HUES48 (cell line): ENCODE measurements around the gene DLG2.

Experiments used
- H3K27ac ChIP-seq: one replicate; pipeline ENCODE4 v1.7.0; 2013; ENCODE audit warnings: low read depth, low read length, inconsistent platforms
- H3K27me3 ChIP-seq: 2 replicates; pipeline ENCODE4 v1.6.1; 2013; ENCODE audit warnings: mild to moderate bottlenecking, low read length; ENCODE audit not compliant: control insufficient read depth, insufficient read depth
- H3K36me3 ChIP-seq: 2 replicates; pipeline ENCODE4 v1.6.1; 2013; ENCODE audit warnings: low read length; ENCODE audit not compliant: control insufficient read depth, insufficient read depth
- H3K4me1 ChIP-seq: 2 replicates; pipeline ENCODE4 v1.6.1; 2013; ENCODE audit warnings: mild to moderate bottlenecking, low read length; ENCODE audit not compliant: control insufficient read depth, insufficient read depth
- H3K4me3 ChIP-seq: 2 replicates; pipeline ENCODE4 v1.5.1; 2013; ENCODE audit warnings: mild to moderate bottlenecking, low read depth, low read length
- H3K9ac ChIP-seq: 2 replicates; pipeline ENCODE4 v1.6.1; 2013; ENCODE audit warnings: mild to moderate bottlenecking, low read depth, low read length, moderate library complexity
- H3K9me3 ChIP-seq: 2 replicates; pipeline ENCODE4 v1.6.1; 2013; ENCODE audit warnings: low read length; ENCODE audit not compliant: control insufficient read depth, insufficient read depth

Gene DLG2

DNA sequence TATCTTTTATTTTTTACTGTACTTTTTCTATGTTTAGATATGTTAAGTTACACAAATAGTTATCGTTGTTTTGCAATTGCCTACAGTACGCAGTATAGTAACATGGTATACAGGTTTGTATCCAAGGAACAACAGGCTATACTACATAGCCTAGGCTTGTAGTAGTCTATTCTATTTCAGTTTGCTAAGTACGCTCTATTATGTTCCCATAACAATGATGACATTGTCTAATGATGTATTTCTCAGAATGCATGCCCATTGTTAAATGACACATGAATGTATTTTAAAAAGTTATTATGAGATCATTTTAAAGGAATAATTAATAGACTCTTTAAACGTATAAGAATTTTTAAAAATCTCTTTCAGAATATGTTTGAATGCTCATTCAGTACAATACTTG is 1644.3 kb downstream of the DLG2 start:
- H3K36me3 ChIP-seq: no peaks in the 10 kb centered on the region
- peaks cover 5% of the 10 kb centered on the region; the same call in 1 of the 2 replicates for H3K4me1 ChIP-seq
- H3K9me3 ChIP-seq: no peaks in the 10 kb centered on the region

DNA sequence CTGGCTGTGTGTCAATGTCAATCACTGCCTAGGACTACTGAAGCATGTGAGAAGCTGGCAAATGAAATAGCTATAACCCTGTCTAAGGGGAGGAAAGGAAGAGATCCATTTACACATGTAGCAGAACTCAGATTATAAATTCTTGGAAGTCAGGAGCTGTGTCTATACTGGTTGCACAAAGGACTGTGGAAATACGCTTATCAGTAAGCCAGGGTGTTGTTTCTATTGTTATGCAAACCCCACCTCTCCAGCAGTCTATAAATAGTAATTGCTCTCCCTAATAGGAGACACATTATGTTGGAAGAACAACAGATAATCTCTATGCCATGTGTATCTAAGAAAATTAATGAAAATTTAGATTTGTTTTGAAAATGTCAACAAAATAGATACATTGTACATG is 1647.6 kb downstream of the DLG2 start:
- Histone ChIP-seq H3K27me3 (no peaks in the 10 kb centered on the region), H3K4me3 (no peak overlapping the region), H3K4me1 (peaks cover 5% of the 10 kb centered on the region; the same call in 1 of the 2 replicates), H3K9ac (no peak overlapping the region), H3K36me3 (no peaks in the 10 kb centered on the region), H3K9me3 (no peaks in the 10 kb centered on the region), H3K27ac (no peak overlapping the region)

More for the DNA sequence above, 1644.3 kb downstream of the DLG2 start:
- H3K27ac ChIP-seq: no peak overlapping the region
- H3K9ac ChIP-seq: no peak overlapping the region
- no peaks in the 10 kb centered on the region for H3K27me3 ChIP-seq
- H3K4me3 ChIP-seq: no peak overlapping the region

DNA sequence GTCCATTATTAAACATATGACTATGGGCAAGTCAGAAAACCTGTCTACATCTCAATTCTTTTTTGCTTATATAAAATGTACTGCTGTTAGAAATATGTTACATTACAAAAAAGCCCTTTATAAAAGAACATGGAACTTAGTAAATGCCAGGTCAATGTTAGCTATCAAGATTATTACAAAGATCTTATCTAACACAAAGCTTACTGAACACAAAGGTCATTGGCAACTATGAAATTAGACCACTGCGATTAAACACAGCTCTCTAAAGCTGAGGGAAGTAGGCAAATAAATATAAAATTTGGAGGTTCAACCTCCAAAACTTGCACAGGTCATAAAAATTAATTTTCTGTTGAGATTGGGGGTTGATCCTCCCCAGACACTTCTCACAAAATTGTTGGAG is 1648.2 kb downstream of the DLG2 start:
- Histone ChIP-seq H3K27ac (no peak overlapping the region), H3K9ac (no peak overlapping the region), H3K36me3 (no peaks in the 10 kb centered on the region)

DNA sequence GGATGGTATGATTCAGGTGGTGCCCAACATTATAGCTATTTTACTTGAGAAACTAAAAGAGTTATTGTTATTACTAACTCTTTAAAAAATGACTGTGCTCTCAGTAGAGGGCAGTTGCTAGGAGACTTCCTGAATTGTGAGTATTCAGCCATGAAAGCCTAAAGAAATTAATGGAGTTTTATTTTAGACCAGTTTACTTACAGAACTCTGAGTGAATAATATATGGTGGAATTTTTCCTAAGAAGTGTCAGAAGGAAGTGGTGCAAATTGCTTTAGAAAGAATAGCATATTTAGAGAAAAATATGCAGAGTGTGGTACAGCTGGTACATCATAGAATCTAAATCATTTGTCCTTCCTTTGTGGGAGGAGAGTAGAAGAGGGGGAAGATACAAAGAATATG is 1651.1 kb downstream of the DLG2 start:
- Histone ChIP-seq H3K27ac (no peak overlapping the region), H3K4me3 (no peak overlapping the region), H3K9ac (no peak overlapping the region), H3K9me3 (no peaks in the 10 kb centered on the region), H3K4me1 (peaks cover 5% of the 10 kb centered on the region; the same call in 1 of the 2 replicates), H3K36me3 (no peaks in the 10 kb centered on the region), H3K27me3 (no peaks in the 10 kb centered on the region)

More for the DNA sequence above, 1648.2 kb downstream of the DLG2 start:
- Histone ChIP-seq H3K4me1 (peaks cover 5% of the 10 kb centered on the region; the same call in 1 of the 2 replicates), H3K9me3 (no peaks in the 10 kb centered on the region), H3K27me3 (no peaks in the 10 kb centered on the region), H3K4me3 (no peak overlapping the region)

DNA sequence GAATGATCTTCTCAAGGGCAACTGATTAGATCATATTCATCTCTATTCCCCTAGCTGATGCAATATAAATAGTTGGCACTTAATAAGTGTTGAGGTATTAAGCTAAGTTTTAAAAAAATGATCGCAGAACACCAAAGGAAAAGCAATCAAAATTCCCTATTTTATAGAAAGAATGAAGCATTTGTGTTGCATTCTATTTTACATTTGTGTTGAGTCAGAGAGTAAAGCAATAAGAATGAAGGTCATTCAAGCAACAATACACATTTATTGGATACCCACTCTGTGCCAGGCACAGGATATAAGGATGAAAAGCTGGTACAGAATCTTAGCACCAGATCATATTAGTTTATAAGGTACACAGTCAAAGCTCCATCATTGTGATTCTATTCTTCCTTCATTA is 1654.6 kb downstream of the DLG2 start:
- H3K27ac ChIP-seq: no peak overlapping the region
- no peaks in the 10 kb centered on the region for H3K9me3 ChIP-seq
- H3K9ac ChIP-seq: no peak overlapping the region
- no peak overlapping the region for H3K4me3 ChIP-seq
- no peaks in the 10 kb centered on the region for H3K27me3 ChIP-seq
- no peaks in the 10 kb centered on the region for H3K36me3 ChIP-seq
- H3K4me1 ChIP-seq: no peaks in the 10 kb centered on the region

DNA sequence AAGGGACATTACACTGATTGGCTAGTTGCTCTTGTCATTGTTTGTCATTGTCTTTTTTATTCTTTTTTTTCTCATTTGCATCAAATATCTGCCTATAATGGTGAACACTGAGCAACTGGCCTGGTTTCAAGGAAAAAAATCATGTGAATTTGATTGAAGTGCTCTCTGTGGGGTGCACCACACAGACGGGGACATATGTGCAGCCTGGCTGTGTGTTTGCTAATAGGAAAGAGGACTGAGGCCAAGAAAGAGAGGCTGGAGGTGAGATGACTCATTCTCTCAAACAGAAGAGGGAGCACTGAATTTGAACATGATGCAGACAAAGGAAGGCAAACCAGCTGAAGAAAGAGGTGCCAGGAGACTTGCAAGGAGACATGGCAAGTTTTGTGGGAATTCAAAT is 1656.1 kb downstream of the DLG2 start:
- H3K4me3 ChIP-seq: no peak overlapping the region
- H3K9me3 ChIP-seq: no peaks in the 10 kb centered on the region
- H3K27ac ChIP-seq: no peak overlapping the region
- no peaks in the 10 kb centered on the region for H3K36me3 ChIP-seq
- H3K9ac ChIP-seq: no peak overlapping the region
- H3K27me3 ChIP-seq: no peaks in the 10 kb centered on the region
- no peaks in the 10 kb centered on the region for H3K4me1 ChIP-seq

DNA sequence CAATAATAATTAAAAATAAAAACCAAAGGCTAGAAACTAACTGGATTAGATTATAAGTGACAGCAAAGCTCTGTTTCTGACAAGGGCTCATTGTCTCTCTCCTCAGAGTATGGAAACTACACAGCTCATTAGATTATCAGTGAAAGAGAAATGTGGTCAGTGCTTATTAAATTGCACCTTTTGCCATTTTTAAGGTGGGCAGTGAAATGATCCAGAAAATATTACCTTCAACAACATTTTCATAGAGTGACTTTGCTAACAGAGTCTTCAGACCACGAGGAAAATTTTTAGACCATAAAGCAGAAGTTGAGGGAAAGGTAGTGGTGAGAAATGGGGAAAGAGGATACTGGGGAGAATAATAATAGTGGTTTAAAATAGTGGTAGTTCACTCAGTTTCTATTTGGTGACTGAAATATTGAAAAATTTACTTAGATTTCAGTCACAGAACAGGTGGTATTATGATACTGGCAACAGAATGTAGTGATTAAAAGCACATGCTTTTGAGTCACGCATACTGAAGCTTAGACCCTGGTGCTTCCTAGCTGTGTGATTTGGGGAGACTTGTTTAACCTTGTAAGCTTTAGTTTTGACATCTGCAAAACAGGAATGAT is 1657.0 kb downstream of the DLG2 start:
- H3K9ac ChIP-seq: no peak overlapping the region
- no peaks in the 10 kb centered on the region for H3K4me1 ChIP-seq
- no peaks in the 10 kb centered on the region for H3K9me3 ChIP-seq
- H3K36me3 ChIP-seq: no peaks in the 10 kb centered on the region
- no peak overlapping the region for H3K4me3 ChIP-seq
- no peaks in the 10 kb centered on the region for H3K27me3 ChIP-seq
- no peak overlapping the region for H3K27ac ChIP-seq

DNA sequence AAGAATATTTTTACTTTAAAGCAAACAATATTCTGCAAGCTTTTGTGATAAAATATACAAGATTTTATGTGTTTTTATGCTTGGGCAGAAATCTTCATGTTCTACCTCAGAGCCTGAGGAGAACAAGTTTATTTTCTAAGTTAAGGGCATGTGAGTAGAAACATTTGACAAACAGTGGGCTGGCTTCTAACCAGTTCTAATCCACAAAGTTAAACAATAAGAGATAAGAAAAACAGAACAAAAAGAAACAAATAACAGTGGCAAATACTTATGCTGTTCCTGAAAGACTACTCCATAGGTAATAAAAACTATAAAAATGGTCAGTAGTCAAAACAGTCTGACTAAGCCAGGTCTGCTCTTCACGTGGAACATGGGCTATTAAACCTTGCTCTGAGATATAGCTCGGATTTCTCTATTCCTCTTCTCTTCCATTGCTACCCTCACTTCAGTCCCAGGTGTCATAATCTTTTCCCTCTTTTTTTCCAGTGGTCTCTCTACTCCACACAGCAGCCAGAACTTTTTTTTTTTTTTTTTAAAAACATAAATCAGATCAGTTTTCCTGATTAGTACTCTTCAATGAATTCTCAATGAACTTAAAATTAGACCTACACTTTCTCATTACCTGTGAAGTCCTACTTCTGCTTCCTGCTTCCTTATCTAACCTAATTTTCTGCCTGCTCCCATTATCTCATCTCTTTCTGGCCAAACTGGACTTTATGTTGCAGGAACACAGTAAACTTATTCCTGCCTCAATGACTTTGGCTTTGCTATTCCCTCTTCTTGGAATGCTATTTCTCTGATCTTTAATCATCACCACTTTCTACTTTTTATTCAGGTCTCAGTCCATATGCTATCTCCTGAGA is 1669.9 kb downstream of the DLG2 start:
- no peak overlapping the region for H3K4me3 ChIP-seq
- H3K27me3 ChIP-seq: no peaks in the 10 kb centered on the region
- H3K9me3 ChIP-seq: no peaks in the 10 kb centered on the region
- H3K4me1 ChIP-seq: no peaks in the 10 kb centered on the region
- no peaks in the 10 kb centered on the region for H3K36me3 ChIP-seq
- H3K9ac ChIP-seq: no peak overlapping the region
- H3K27ac ChIP-seq: no peak overlapping the region

DNA sequence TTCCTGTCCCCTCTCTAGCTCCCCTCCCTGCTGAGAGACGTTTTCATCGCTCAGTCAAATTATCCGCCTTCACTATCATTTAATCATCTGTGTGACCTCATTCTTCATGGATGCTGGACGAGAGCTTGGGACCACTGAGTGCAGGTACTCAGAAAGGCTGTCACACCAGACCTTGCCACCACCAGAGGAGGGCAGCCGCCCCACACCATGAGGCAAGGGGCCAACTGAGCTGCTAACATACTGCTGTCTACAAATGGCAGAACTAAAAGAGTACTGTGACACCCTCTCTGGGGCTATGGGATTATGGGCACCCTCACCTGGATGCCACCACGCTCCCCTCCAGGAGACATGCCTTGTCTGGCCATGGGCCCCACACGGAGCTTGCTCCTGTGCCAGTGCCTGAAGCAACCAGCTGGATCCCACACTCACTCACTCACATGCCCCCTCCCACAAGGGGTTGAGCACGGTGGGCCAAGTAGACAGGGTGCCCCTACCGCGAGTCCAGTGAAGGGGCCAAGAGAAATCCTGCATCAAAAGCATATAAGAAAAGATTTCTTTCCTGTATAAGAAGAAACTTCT is 1670.9 kb downstream of the DLG2 start:
- no peak overlapping the region for H3K4me3 ChIP-seq
- peaks cover 5% of the 10 kb centered on the region; the same call in 1 of the 2 replicates for H3K4me1 ChIP-seq
- H3K9ac ChIP-seq: no peak overlapping the region
- H3K9me3 ChIP-seq: no peaks in the 10 kb centered on the region
- no peaks in the 10 kb centered on the region for H3K36me3 ChIP-seq
- H3K27me3 ChIP-seq: no peaks in the 10 kb centered on the region
- H3K27ac ChIP-seq: no peak overlapping the region

DNA sequence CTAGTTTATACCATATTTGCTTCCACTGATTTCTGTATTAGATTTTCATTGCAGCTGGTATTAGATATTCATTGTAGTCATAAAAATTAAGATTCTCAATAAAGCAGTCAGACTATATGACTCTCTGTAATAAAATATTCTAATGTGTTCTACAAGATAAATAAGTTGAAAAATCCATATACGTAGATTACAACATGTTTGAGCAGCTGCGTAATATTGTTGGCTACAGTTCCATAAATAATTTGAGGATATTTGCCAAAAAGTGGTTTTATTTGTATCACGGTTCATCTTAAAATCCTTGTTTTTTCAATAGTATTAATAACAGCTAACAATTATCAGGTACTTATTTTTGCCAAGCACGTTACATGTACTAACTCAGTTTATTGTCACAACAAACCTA is 1672.4 kb downstream of the DLG2 start:
- no peak overlapping the region for H3K9ac ChIP-seq
- no peak overlapping the region for H3K4me3 ChIP-seq
- no peak overlapping the region for H3K27ac ChIP-seq

DNA sequence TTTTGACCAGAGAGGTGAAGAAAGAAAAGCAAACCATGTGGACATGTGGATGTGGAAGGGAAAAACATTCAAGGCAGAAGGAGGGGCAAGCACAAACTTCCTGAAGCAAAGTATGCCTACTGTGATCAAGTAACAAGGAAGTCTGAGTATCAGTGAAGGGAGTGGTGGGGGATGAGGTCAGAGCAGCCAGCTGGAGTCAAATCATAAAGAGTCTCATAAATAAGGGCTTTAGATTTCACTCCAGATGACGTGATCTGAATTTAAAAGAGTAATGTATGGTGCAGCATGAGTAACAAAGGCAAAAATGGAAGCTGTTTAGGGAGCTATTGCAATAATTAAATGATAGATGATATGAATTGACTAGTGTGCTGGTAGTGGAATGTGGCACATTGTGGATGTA is 1675.6 kb downstream of the DLG2 start:
- no peak overlapping the region for H3K9ac ChIP-seq
- no peaks in the 10 kb centered on the region for H3K36me3 ChIP-seq
- no peak overlapping the region for H3K27ac ChIP-seq
- H3K4me1 ChIP-seq: peaks cover 22% of the 10 kb centered on the region
- no peak overlapping the region for H3K4me3 ChIP-seq
- no peaks in the 10 kb centered on the region for H3K9me3 ChIP-seq
- no peaks in the 10 kb centered on the region for H3K27me3 ChIP-seq

More for the DNA sequence above, 1672.4 kb downstream of the DLG2 start:
- H3K27me3 ChIP-seq: no peaks in the 10 kb centered on the region
- no peaks in the 10 kb centered on the region for H3K36me3 ChIP-seq
- peaks cover 5% of the 10 kb centered on the region; the same call in 1 of the 2 replicates for H3K4me1 ChIP-seq
- no peaks in the 10 kb centered on the region for H3K9me3 ChIP-seq
